ENCODE results near the gene EFTUD2. TPM values are rescaled to one million over a fixed set of nuclear protein-coding genes. Genes with fewer than 3 reads are reported as not detected.

EFTUD2 gene
- total and polyA plus RNA-seq, 4 donors = 19.8 to 84.3 (median 33.3) TPM

DNA sequence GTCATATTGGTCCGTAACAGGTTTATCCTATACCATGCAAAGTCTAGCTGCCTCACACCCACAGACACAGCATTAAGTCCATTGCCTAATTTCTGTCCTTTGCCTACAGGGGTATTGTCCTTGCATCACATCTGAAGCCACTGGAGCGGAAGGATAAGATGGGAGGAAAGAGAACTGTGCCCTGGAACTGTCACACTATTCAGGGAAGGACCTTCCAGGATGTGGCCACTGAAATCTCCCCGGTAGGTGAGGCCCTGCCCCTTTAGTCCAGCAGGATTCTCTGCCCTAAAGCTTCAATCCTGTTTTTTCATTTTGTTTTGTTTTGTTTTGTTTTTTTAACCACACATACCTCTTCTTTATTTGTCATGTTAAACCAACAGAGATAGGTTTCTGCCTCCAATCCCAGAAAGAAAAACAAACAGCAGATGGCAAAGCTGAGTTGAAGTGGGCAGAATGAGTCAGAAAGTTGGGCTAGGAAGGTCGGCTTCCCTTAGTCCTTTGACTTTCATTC, 2.2 kb upstream of the EFTUD2 start:
- H3K27ac ChIP-seq (ENCODE audit: low read depth in 1 of 2, low read length in 2 of 2) = no peak overlapping the region
- TF ChIP-seq NR2F2 (IDR thresholded peaks at IDR 0.05) (no peak), TAF1 (conservative IDR thresholded peaks at IDR 0.05) (no peak), FOXA2 (IDR thresholded peaks at IDR 0.05) (no peak), YY1 (IDR thresholded peaks at IDR 0.05) (no peak), HNF4G (IDR thresholded peaks at IDR 0.05) (no peak), FOXA1 (IDR thresholded peaks at IDR 0.05) (no peak), GABPA (IDR thresholded peaks at IDR 0.05 in 1 of 2, conservative IDR thresholded peaks at IDR 0.05 in 1 of 2) (no peak), JUND (IDR thresholded peaks at IDR 0.05) (no peak), RAD21 (IDR thresholded peaks at IDR 0.05) (no peak), SP1 (IDR thresholded peaks at IDR 0.05) (no peak)
- TF ChIP-seq, protein P1, sequence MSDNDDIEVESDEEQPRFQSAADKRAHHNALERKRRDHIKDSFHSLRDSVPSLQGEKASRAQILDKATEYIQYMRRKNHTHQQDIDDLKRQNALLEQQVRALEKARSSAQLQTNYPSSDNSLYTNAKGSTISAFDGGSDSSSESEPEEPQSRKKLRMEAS (IDR thresholded peaks at IDR 0.05) = no peak
- TF ChIP-seq, protein P2, sequence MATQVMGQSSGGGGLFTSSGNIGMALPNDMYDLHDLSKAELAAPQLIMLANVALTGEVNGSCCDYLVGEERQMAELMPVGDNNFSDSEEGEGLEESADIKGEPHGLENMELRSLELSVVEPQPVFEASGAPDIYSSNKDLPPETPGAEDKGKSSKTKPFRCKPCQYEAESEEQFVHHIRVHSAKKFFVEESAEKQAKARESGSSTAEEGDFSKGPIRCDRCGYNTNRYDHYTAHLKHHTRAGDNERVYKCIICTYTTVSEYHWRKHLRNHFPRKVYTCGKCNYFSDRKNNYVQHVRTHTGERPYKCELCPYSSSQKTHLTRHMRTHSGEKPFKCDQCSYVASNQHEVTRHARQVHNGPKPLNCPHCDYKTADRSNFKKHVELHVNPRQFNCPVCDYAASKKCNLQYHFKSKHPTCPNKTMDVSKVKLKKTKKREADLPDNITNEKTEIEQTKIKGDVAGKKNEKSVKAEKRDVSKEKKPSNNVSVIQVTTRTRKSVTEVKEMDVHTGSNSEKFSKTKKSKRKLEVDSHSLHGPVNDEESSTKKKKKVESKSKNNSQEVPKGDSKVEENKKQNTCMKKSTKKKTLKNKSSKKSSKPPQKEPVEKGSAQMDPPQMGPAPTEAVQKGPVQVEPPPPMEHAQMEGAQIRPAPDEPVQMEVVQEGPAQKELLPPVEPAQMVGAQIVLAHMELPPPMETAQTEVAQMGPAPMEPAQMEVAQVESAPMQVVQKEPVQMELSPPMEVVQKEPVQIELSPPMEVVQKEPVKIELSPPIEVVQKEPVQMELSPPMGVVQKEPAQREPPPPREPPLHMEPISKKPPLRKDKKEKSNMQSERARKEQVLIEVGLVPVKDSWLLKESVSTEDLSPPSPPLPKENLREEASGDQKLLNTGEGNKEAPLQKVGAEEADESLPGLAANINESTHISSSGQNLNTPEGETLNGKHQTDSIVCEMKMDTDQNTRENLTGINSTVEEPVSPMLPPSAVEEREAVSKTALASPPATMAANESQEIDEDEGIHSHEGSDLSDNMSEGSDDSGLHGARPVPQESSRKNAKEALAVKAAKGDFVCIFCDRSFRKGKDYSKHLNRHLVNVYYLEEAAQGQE (IDR thresholded peaks at IDR 0.05) = no peak
- TF ChIP-seq, protein P3, sequence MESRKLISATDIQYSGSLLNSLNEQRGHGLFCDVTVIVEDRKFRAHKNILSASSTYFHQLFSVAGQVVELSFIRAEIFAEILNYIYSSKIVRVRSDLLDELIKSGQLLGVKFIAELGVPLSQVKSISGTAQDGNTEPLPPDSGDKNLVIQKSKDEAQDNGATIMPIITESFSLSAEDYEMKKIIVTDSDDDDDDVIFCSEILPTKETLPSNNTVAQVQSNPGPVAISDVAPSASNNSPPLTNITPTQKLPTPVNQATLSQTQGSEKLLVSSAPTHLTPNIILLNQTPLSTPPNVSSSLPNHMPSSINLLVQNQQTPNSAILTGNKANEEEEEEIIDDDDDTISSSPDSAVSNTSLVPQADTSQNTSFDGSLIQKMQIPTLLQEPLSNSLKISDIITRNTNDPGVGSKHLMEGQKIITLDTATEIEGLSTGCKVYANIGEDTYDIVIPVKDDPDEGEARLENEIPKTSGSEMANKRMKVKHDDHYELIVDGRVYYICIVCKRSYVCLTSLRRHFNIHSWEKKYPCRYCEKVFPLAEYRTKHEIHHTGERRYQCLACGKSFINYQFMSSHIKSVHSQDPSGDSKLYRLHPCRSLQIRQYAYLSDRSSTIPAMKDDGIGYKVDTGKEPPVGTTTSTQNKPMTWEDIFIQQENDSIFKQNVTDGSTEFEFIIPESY (IDR thresholded peaks at IDR 0.05) = no peak
- TF ChIP-seq, protein P4, sequence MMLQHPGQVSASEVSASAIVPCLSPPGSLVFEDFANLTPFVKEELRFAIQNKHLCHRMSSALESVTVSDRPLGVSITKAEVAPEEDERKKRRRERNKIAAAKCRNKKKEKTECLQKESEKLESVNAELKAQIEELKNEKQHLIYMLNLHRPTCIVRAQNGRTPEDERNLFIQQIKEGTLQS (IDR thresholded peaks at IDR 0.05) = no peak
- no peaks in the 10 kb centered on the region for H3K27me3 ChIP-seq (ENCODE audit: control insufficient read depth in 4 of 4, insufficient read depth in 4 of 4, low read length in 3 of 4)
- H3K4me3 ChIP-seq (ENCODE audit: low read depth in 1 of 3, low read length in 3 of 3) = no peak overlapping the region
- H3K9me3 ChIP-seq (ENCODE audit: control insufficient read depth in 4 of 4, low read length in 3 of 4) = no peaks in the 10 kb centered on the region
- H3K4me1 ChIP-seq (ENCODE audit: control insufficient read depth in 4 of 4, insufficient read depth in 4 of 4, low read length in 3 of 4) = peaks cover 6 to 22% (median 19%) of the 10 kb centered on the region in 4 donors
- DNase-seq (ENCODE audit: low spot score) = no peak
- H3K9ac ChIP-seq (ENCODE audit: low read depth in 1 of 2, low read length in 2 of 2) = no peak overlapping the region
- WGBS = 78% methylated on average over 4 of the region's 4 CpGs
- H3K36me3 ChIP-seq (ENCODE audit: control insufficient read depth in 4 of 4, insufficient read depth in 3 of 4, low read depth in 1 of 4, low read length in 3 of 4) = no peaks in the 10 kb centered on the region

DNA sequence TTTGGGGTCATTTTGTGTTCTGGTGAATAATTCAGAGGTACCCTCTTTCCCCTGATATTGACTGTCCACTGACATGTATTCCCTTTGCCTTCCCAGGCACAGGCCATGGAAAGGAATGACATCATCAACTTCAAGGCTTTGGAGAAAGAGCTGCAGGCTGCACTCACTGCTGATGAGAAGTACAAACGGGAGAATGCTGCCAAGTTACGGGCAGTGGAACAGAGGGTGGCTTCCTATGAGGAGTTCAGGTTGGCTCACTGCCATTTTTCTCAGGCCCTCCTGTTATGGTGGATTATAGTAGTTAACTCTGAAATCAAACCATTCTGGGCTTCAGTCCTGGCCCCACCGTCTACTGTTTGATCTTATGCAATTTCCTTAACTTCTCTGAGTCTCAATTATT, 1.6 kb upstream of the EFTUD2 start:
- no peak overlapping the region for H3K4me3 ChIP-seq (ENCODE audit: low read depth in 1 of 3, low read length in 3 of 3)
- peaks cover 6 to 22% (median 19%) of the 10 kb centered on the region in 4 donors for H3K4me1 ChIP-seq (ENCODE audit: control insufficient read depth in 4 of 4, insufficient read depth in 4 of 4, low read length in 3 of 4)
- WGBS = 54% methylated on average over 3 of the region's 3 CpGs
- no peaks in the 10 kb centered on the region for H3K9me3 ChIP-seq (ENCODE audit: control insufficient read depth in 4 of 4, low read length in 3 of 4)
- no peaks in the 10 kb centered on the region for H3K27me3 ChIP-seq (ENCODE audit: control insufficient read depth in 4 of 4, insufficient read depth in 4 of 4, low read length in 3 of 4)
- H3K36me3 ChIP-seq (ENCODE audit: control insufficient read depth in 4 of 4, insufficient read depth in 3 of 4, low read depth in 1 of 4, low read length in 3 of 4) = no peaks in the 10 kb centered on the region
- H3K27ac ChIP-seq (ENCODE audit: low read depth in 1 of 2, low read length in 2 of 2) = no peak overlapping the region
- no peak for DNase-seq (ENCODE audit: low spot score)
- no peak overlapping the region for H3K9ac ChIP-seq (ENCODE audit: low read depth in 1 of 2, low read length in 2 of 2)
- TF ChIP-seq HNF4G (IDR thresholded peaks at IDR 0.05) = no peak
- no peak for TF ChIP-seq FOXA2 (IDR thresholded peaks at IDR 0.05)
- TF ChIP-seq, protein P2 (IDR thresholded peaks at IDR 0.05) = no peak
- no peak for TF ChIP-seq HNF4A (conservative IDR thresholded peaks at IDR 0.05)
- TF ChIP-seq, protein P5, sequence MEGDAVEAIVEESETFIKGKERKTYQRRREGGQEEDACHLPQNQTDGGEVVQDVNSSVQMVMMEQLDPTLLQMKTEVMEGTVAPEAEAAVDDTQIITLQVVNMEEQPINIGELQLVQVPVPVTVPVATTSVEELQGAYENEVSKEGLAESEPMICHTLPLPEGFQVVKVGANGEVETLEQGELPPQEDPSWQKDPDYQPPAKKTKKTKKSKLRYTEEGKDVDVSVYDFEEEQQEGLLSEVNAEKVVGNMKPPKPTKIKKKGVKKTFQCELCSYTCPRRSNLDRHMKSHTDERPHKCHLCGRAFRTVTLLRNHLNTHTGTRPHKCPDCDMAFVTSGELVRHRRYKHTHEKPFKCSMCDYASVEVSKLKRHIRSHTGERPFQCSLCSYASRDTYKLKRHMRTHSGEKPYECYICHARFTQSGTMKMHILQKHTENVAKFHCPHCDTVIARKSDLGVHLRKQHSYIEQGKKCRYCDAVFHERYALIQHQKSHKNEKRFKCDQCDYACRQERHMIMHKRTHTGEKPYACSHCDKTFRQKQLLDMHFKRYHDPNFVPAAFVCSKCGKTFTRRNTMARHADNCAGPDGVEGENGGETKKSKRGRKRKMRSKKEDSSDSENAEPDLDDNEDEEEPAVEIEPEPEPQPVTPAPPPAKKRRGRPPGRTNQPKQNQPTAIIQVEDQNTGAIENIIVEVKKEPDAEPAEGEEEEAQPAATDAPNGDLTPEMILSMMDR (IDR thresholded peaks at IDR 0.05; ENCODE audit: low read depth, low read length, missing input control) = no peak
- TF ChIP-seq EGR1 (IDR thresholded peaks at IDR 0.05; ENCODE audit: low read depth in 2 of 2) = no peak
- no peak for TF ChIP-seq TAF1 (conservative IDR thresholded peaks at IDR 0.05)
- TF ChIP-seq, protein P3 (IDR thresholded peaks at IDR 0.05) = no peak
- TF ChIP-seq NR2F2 (IDR thresholded peaks at IDR 0.05) = no peak
- TF ChIP-seq SP1 (IDR thresholded peaks at IDR 0.05) = no peak
- TF ChIP-seq YY1 (IDR thresholded peaks at IDR 0.05) = no peak
- TF ChIP-seq GABPA (IDR thresholded peaks at IDR 0.05 in 1 of 2, conservative IDR thresholded peaks at IDR 0.05 in 1 of 2) = no peak
- TF ChIP-seq, protein P1 (IDR thresholded peaks at IDR 0.05) = no peak

Data from liver (tissue), 9 donors.